ENCODE measurements around the gene SERPINF2.
"Not testable (repeated sequence)": the region's sequence is repeated elsewhere in the genome, so short reads cannot be mapped to it uniquely, and the experiment has no call there.

SERPINF2 gene

DNA sequence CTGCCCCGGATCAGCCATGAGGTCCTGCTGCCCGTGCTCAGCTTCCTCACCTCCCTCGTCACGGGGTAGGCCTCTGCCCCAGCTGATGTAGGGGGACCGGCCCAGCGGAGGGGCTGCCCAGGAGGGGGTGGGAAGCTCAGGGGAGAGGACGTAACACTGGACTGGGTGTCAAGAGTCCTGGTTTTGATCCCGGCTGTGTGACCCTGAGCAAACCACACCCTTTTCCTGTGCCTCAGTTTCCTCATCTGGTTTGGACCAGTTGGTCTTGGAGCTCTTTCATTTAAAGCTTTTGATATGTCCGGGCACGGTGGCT, 11.5 kb upstream of the SERPINF2 start:
- H3K4me3 ChIP-seq (ENCODE audit: low read depth, low read length): no peak overlapping the region

DNA sequence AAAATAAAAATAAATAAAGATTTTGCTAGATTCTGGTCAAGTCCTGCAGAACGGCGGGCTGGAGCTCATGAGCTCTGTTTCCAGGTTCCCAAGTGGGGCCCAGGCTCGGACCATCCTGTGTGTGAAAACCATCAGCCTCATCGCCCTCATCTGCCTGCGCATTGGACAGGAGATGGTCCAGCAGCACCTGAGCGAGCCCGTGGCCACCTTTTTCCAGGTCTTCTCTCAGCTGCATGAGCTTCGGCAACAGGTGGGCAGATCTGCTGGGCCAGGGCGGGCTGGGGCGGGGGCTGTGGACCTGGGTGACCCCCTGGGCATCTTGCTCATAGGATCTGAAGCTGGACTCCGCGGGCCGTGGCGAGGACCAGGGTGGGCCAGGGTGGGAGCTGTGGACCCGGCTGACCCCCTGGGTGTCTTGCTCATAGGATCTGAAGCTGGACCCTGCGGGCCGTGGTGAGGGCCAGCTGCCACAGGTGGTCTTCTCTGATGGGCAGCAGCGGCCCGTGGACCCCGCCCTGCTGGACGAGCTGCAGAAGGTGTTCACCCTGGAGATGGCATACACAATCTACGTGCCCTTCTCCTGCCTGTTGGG, 10.3 kb upstream of the SERPINF2 start:
- no peak for DNase-seq (ENCODE audit: low read depth)
- no peak overlapping the region for H3K4me3 ChIP-seq (ENCODE audit: low read depth, low read length)

More for the DNA sequence above, 11.5 kb upstream of the SERPINF2 start:
- DNase-seq (ENCODE audit: low read depth): no peak

DNA sequence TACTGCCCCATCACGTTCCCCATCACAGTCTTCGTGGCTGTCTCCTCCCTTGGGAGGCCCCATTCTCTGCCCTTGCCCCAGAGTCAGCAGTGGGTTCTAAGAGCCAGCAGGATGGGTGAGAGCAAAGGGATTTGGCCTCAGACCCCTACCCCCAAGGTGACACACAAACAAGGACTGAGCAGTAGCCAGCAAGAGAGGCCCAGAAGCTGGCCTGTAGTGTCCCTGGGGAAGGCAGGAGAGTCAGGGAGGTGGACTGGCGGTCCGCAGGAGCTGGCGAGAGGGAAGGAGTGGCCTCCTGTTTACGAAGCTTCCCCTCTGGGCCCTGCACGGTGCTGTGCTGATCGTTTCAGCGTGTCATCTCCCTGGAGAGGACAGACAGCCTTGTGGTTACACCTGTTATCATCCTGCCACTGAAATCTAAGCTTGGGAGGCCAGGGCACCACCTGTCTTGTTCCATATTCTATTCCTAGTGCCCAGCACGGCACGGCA, 9.8 kb upstream of the SERPINF2 start:
- no peak overlapping the region for H3K4me3 ChIP-seq (ENCODE audit: low read depth, low read length)
- DNase-seq (ENCODE audit: low read depth): no peak

DNA sequence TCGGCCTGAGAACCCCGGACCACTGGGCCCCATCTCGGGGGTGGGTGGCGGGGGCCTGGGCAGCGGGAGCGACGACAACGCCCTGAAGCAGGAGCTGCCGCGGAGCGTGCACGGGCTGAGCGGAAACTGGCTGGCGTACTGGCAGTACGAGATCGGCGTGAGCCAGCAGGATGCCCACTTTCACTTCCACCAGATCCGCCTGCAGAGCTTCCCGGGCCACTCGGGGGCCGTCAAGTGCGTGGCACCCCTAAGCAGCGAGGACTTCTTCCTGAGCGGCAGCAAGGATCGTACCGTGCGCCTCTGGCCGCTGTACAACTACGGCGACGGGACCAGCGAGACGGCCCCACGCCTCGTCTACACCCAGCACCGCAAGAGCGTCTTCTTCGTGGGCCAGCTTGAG, 8.9 kb upstream of the SERPINF2 start:
- no peak for DNase-seq (ENCODE audit: low read depth)
- no peak overlapping the region for H3K4me3 ChIP-seq (ENCODE audit: low read depth, low read length)

DNA sequence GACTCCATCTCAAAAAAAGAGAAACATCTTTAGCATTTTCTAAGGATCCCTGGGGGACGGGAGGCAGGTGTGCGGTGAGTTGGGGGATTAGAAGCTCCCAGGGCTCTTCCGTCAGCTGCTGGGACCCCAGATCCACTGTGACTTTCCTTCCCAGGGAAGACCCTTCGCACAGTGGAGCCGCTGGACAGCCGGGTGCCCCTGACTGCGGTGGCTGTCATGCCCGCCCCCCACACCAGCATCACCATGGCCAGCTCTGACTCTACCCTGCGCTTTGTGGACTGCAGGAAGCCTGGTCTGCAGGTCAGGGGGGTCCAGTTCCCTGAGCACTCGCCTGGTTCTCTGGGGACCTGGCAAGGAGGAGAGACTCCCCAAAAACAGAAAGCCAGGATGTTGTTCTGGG, 7.3 kb upstream of the SERPINF2 start:
- DNase-seq (ENCODE audit: low read depth): no peak
- H3K4me3 ChIP-seq (ENCODE audit: low read depth, low read length): no peak overlapping the region

DNA sequence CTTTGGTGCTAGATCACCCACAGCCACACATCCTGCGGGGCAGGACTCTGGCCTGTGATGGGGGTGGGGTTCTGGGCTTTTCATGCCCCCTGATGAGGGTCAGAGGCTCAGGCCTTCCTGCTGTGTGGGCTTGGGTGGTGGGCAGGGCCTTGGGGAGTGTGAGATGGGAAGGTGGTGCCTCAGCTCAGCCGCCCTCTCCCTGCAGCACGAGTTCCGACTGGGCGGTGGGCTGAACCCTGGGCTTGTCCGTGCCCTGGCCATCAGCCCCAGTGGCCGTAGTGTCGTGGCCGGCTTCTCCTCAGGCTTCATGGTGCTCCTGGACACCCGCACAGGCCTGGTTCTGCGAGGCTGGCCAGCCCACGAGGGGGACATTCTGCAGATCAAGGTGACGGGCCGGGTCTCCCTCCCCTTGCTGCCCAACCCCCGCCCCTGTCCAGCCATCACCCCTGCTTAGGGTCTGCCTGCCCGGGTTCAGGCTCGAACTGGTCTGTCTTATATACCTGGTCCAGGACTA, 6.8 kb upstream of the SERPINF2 start:
- H3K4me3 ChIP-seq (ENCODE audit: low read depth, low read length): no peak overlapping the region
- no peak for DNase-seq (ENCODE audit: low read depth)

DNA sequence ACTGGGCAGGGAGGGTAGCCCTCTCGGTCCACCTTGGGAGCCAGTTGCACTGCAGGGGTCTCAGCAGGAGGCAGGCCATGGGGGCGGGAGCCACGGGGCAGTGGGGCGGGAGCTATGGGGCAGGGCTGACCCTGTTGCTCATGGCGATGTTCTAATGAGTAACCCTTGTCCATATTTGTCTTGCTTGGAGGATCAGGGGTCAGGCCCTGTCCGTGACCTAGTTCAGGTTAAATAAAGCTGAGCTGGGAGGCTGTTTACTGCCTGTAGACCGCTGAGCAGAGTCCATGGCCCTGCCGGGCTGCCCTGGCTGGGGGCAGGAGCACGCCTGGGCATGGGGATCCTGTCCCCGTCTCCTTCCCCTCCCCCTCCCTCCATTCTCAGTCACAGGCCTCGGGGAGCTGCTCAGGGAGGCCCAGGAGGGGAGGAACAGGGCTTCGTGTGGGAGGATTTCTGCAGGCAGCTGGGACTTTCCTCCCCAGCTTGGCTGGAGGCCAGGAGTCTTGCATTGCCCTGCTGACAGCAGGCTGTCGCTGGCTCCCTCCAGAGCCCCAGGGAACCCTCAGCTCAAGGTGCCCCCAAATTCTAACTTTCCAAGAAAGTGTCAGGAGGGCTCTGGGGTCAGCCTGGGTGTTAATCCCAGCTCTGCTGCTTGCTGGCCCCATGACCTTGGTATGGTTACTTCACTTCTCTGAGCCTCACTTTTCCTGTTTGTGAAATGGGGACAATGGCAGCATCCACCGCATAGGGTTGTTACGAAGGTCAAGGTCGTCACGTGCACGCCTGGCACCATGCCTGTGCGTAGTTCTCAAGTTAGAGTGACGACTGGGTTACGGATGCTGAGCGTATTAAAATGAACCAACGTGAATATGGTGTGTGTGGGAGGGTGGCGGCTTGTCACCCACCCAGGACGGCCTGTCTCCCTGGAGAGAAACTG, 6.1 kb upstream of the SERPINF2 start:
- DNase-seq (ENCODE audit: low read depth): peak; percentile 64
- no peak overlapping the region for H3K4me3 ChIP-seq (ENCODE audit: low read depth, low read length)

DNA sequence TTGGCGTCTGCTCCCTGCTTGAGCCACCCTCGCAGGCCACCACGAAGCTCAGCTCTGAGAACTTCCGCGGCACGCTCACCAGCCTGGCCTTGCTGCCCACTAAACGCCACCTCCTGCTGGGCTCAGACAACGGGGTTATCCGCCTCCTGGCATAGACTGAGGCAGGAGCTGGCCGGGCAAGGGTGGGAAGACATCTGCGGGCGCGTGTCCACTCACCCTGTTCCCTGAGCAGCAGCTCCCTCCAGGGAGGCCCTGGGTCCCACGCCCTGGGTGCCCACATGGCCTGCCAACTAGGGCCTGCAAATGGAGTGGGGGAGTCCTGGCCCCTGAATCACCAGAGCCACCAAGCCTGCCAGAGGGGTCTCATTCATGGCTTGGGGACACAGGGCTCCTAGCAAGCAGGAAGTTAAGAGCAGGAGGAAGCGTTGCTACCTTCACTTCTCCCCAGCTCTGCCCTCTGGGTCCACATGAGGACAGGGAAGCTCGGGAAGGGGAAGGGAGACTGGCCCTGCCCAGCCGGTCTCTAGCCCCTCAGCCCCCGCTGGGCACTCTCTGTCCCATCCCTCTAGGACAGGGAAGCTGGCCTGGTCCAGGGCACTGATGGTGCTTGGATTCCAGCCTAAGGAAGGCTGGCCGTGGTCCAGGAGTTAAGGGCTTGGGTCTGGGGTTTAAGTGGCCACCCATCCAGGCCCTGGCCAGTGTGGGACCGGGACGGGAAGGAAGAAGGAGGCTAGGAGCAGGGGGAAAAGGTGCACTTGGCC, 5.0 kb upstream of the SERPINF2 start:
- H3K4me3 ChIP-seq (ENCODE audit: low read depth, low read length): no peak overlapping the region
- no peak for DNase-seq (ENCODE audit: low read depth)

DNA sequence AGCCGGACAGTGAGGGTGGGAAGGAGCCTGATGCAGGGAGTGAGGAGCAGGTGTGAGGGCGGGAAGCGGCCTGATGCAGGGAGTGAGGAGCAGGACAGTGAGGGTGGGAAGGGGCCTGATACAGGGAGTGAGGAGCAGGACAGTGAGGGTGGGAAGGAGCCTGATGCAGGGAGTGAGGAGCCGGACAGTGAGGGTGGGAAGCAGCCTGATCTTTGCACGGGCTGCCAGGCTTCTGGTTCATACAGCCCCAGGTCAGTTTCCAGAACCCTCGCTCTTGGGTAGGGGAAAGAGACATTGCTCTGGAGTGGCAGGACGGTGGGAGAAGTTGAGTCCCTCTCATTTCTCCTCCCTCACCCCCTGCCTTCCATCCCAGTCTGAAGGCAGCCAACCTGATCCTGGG, 772 bp upstream of the SERPINF2 start:
- not testable (repeated sequence) for H3K4me3 ChIP-seq (ENCODE audit: low read depth, low read length); DNase-seq (ENCODE audit: low read depth)

DNA sequence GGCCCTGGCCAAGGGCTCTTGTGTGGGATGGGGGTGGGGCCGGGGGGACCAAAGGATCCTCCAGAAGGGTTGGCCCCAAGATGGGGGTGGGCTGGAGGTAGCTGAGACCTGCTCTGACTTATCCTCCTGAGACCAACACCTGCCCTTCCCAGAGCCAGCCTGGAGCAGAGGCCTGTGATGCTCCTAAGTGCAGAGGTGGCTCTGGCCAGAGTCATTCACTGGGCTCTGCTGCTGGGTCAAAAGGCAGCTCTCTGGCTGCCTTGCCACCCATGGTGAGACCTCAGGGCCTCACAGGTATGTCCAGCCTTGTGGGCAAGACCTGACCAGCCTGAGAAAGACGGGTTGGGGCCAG, 393 bp downstream of the SERPINF2 start:
- H3K4me3 ChIP-seq (ENCODE audit: low read depth, low read length): no peak overlapping the region
- DNase-seq (ENCODE audit: low read depth): no peak

DNA sequence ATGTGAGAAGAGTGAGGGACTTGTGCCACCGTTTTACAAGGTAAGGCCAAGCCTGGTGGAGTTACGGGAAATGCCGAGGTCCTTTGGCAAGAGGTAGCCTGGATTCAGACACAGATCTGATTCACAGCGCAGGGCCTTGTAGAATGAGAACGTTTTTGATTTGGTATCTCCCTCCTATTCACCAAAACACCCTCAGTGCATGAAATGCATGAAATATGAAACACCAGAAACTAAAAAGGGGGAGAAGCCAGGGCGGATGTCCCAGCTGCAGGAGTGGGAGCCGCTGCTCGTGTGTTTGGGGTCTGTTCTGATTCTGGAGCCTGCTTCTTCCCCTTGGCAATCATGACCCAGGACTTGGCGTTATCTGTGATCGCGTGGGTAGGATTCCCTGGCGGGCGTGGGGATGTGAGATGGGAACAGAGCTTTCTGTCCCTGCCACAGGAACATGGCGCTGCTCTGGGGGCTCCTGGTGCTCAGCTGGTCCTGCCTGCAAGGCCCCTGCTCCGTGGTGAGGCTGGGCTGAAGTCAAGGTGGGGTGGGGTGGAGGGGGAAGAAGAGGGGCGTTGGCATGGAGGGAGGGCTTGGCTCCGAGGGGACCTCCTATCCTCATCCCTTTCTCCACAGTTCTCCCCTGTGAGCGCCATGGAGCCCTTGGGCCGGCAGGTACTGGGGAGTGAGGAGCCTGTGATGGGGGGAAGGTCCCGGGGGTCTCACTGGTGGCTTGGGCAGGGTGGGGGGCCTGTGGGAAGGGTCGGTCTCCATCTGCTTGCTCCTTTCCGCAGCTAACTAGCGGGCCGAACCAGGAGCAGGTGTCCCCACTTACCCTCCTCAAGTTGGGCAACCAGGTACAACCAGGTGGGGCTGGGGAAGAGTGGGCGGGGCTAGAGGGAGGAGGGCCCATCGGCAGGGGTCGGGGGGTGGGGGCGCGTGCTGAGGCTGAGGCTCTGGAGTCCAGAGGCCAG, 2.2 kb downstream of the SERPINF2 start:
- DNase-seq (ENCODE audit: low read depth): no peak

DNA sequence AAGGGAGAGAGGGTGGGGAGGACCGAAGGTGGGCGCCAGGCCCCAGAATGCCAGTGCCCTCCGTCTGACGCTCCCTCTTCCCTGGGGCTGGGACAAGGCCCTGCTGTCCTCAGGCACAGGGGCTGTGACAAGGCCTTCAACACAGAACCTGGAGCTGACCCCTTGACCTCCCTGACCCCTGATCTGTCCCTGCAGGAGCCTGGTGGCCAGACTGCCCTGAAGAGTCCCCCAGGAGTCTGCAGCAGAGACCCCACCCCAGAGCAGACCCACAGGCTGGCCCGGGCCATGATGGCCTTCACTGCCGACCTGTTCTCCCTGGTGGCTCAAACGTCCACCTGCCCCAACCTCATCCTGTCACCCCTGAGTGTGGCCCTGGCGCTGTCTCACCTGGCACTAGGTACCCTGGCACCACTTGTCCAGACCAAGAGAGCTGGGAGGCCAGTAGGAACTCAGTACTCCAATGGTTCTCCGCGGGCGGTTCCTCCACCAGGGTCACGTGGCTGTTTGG, 2.9 kb downstream of the SERPINF2 start:
- DNase-seq (ENCODE audit: low read depth): no peak
- no peak overlapping the region for H3K4me3 ChIP-seq (ENCODE audit: low read depth, low read length)

More for the DNA sequence above, 2.2 kb downstream of the SERPINF2 start:
- H3K4me3 ChIP-seq (ENCODE audit: low read depth, low read length): no peak overlapping the region

DNA sequence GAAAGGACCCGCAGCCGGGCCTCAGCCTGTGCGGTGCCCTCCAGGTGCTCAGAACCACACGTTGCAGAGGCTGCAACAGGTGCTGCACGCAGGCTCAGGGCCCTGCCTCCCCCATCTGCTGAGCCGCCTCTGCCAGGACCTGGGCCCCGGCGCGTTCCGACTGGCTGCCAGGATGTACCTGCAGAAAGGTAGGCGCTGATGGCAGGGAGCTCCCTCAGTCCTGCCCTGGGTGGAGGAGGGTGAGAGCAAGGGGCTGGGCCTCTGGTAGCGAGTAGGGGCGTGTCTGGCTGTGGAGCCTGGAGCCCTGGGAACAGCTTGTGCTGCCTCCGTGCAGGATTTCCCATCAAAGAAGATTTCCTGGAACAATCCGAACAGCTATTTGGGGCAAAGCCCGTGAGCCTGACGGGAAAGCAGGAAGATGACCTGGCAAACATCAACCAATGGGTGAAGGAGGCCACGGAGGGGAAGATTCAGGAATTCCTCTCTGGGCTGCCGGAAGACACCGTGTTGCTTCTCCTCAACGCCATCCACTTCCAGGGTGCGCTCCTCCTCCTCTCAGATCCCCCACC, 4.4 kb downstream of the SERPINF2 start:
- DNase-seq (ENCODE audit: low read depth): no peak
- no peak overlapping the region for H3K4me3 ChIP-seq (ENCODE audit: low read depth, low read length)

DNA sequence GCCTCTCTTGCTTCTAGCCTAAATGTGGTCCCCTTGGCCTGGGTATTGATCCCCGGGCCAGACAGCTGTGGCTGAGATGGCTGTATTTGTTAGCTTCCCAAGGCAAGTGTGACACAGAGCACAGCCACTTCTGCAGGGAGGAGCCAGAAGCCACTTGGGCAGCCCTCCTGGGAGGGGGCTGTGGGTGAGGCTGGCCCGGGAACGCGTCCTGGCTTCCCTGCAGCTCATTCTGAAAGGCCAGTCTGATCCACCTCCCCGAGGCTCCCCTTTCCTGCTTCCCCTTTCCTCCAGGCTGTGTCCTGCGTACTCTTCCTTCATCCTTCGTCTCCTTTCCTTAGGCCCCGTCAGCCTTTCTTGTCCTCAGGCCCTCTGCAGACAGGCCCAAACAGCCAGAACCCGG, 8.0 kb downstream of the SERPINF2 start:
- DNase-seq (ENCODE audit: low read depth): no peak
- H3K4me3 ChIP-seq (ENCODE audit: low read depth, low read length): no peak overlapping the region

DNA sequence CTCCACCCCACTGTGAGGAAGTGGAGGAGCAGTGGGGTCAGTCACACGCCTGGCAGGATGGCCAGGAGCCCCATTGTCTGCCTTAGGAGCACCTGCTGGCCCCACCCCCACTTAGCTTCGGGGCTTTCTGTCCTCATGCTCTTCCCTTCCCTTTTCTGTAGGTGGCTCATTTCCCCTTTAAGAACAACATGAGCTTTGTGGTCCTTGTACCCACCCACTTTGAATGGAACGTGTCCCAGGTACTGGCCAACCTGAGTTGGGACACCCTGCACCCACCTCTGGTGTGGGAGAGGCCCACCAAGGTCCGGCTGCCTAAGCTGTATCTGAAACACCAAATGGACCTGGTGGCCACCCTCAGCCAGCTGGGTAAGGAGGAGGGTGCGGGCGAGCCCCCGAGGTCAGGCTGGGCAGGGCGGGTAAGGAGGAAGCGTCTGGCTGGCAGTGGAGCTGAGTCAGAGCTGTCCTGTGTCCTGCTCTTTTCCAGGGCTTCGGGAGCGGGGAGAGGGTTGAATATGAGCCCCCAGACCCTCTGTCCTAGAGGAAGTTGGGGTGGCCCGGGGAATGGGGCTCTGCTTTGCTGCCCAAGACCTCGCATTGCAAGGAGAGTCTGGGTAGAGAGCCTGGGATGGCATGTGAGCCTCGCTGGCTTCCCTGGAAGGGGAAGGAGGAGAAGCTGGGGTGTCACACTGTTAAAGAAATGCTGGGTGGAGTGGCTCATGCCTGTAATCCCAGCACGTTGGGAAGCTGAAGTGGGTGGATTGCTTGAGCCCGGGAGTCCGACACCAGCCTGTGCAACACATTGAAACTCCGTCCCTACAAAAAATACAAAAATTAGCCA, 10.0 kb downstream of the SERPINF2 start:
- DNase-seq (ENCODE audit: low read depth): no peak
- H3K4me3 ChIP-seq (ENCODE audit: low read depth, low read length): no peak overlapping the region

DNA sequence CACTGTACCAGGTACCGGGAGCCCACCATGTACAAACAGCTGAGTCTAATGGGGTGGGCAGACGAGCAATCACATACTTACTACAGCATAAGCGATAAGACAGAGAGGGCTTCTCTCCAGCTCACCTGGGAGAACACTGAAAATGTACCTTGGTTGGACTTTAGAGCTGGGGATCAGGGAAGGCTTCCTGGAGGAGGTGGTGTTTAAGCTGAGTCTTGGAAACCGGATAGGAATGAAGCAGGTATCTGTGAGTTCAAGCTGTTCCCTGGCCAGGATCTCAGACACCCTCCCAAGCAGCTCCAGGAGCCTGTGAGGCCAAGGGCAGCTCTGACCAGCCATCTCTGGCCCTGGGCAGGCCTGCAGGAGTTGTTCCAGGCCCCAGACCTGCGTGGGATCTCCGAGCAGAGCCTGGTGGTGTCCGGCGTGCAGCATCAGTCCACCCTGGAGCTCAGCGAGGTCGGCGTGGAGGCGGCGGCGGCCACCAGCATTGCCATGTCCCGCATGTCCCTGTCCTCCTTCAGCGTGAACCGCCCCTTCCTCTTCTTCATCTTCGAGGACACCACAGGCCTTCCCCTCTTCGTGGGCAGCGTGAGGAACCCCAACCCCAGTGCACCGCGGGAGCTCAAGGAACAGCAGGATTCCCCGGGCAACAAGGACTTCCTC, 11.2 kb downstream of the SERPINF2 start:
- H3K4me3 ChIP-seq (ENCODE audit: low read depth, low read length): no peak overlapping the region
- no peak for DNase-seq (ENCODE audit: low read depth)

DNA sequence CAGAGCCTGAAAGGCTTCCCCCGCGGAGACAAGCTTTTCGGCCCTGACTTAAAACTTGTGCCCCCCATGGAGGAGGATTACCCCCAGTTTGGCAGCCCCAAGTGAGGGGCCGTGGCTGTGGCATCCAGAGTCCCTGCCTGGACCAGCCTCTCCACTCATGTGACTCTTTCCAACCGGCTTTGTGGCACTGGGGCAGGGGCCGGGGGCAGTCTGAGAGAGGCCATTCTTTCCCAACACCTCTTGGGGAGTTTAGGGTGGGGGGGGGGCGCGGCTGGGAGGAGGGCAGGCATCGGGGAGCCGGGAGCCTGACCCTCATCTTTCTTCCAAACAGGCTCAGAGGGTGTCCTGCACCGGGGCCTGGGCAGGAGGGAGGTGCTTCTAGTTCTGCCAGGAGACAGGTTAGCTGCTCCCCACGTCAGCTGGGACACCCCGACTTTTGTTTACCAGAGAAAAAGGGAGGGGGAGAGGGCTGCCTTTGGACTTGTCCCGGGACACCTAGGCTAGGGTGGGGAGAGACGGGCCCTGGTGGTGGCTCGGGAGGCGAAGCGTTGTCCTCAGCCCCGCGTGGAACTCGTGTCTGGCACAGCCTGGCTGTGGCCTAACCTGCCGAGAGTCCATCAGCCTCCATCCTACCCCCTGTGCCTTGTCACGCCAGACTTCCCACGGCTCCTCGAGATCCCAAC, 11.9 kb downstream of the SERPINF2 start:
- H3K4me3 ChIP-seq (ENCODE audit: low read depth, low read length): no peak overlapping the region
- no peak for DNase-seq (ENCODE audit: low read depth)
